ES-I3 (cell line): Measurements from ENCODE around the gene CDH23.

ENCODE experiments used
- H3K36me3 ChIP-seq: 2 replicates; pipeline ENCODE4 v1.6.1; 2013; ENCODE audit warnings: mild to moderate bottlenecking, low read length, control low read depth, moderate library complexity; ENCODE audit not compliant: insufficient read depth
- H3K4me1 ChIP-seq: 2 replicates; pipeline ENCODE4 v1.6.1; 2013; ENCODE audit warnings: mild to moderate bottlenecking, control low read depth, low read length; ENCODE audit not compliant: insufficient read depth
- H3K9ac ChIP-seq: 2 replicates; pipeline ENCODE4 v1.6.1; 2013; ENCODE audit warnings: low read depth, mild to moderate bottlenecking, low read length, moderate library complexity
- H3K9me3 ChIP-seq: 2 replicates; pipeline ENCODE4 v1.6.1; 2013; ENCODE audit warnings: mild to moderate bottlenecking, low read length, moderate library complexity; ENCODE audit not compliant: control insufficient read depth, insufficient read depth

Gene CDH23

GRCh38 chr10:71718165-71718698 lies 321.5 kb downstream of the CDH23 start:
- Histone ChIP-seq H3K4me1 (peaks cover 16% of the 10 kb centered on the region; the same call in 1 of the 2 replicates), H3K9me3 (no peaks in the 10 kb centered on the region), H3K36me3 (no peaks in the 10 kb centered on the region), H3K9ac (no peak overlapping the region)

DNA sequence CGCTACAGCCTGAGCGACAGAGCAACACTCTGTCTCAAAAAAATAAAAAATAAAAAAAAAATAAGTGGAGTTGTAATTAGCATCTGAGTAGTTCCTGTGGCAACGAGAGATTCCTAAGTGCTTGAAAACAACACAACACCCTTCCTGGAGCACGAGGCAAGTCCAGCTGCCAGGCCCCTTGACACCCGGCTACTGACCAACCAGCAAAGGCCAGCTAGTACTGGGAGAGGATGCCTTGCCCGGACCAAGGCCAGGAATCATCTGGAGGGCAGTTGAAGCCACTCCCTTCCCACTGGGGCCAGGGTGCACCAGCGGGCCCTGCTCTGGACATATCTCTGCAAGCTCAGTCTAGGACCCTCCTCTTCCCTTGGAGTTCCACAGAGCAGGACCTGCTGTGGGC lies 322.3 kb downstream of the CDH23 start:
- H3K9ac ChIP-seq = no peak overlapping the region
- no peaks in the 10 kb centered on the region for H3K36me3 ChIP-seq
- H3K9me3 ChIP-seq = no peaks in the 10 kb centered on the region
- H3K4me1 ChIP-seq = peaks cover 8% of the 10 kb centered on the region; the same call in 1 of the 2 replicates

DNA sequence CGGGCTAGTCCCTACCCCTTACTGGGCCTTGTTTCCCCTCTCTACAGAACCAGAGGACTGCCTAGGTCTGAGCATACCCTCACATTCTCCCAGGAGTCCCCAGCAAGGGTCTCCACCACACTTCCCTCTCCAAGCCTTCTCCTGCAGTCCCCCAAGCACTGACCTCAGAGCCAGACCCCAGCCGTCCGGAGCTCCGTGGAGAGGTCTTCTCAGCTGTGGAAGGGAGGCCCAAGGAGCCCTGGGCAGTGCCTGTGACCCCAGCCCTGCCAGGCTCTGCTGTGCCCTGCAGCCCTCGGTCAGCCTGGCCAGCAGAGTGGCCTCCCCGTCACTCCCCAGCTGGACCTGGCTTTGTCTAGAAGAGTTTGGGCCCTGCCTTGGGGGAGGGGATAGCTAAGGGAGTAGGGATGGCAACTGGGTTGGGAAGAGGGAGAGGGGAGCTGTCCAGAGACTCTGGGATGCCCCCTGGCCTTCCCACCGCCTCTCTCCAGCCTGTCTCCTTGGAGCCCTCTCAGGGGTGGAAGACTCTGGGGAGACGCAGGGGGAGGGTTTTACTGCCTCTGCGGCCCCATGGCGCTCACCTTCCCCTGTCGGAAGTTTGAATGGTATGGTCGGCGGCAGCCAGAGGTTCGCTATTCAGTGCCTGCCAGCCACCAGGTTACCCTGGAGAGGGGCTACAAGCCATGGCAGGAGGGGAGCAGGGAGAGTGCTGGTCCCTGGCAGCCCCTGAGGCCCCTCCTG lies 322.9 kb downstream of the CDH23 start, which contains the start of gene C10orf105:
C10orf105 (minus strand) TSS at position 315 of the 738 bp plus-strand sequence. CDS start 3,441 bp downstream, outside the sequence.
- no peak within 1 kb of the TSS for H3K9ac ChIP-seq
- H3K9me3 ChIP-seq = no peaks in the 10 kb centered on the region
- H3K36me3 ChIP-seq = no peaks in the 10 kb centered on the region
- peaks cover 6% of the 10 kb centered on the region; the same call in 1 of the 2 replicates for H3K4me1 ChIP-seq

GRCh38 chr10:71720288-71720687 lies 323.6 kb downstream of the CDH23 start:
- Histone ChIP-seq H3K9me3 (no peaks in the 10 kb centered on the region), H3K36me3 (no peaks in the 10 kb centered on the region), H3K4me1 (peaks cover 6% of the 10 kb centered on the region; the same call in 1 of the 2 replicates), H3K9ac (no peak overlapping the region)

DNA sequence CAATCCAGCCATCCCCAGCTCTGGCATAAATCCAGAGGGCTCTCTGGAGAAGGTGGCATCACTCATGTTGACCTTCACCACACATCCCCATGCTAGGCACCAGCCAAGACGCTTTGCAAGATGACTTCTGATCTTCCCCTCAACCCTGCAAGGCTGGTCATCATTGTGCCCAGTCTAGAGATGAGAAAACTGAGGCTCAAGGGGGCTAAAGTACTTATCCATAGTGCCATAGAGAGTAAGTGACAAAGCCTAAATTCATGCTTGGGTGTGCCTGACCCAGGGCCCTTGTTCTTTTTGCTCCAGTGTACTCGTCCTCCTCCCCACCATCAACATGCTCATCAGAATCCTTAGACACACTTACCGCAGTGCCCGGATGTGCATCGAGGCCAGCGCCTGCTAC lies 324.6 kb downstream of the CDH23 start:
- no peak overlapping the region for H3K9ac ChIP-seq

DNA sequence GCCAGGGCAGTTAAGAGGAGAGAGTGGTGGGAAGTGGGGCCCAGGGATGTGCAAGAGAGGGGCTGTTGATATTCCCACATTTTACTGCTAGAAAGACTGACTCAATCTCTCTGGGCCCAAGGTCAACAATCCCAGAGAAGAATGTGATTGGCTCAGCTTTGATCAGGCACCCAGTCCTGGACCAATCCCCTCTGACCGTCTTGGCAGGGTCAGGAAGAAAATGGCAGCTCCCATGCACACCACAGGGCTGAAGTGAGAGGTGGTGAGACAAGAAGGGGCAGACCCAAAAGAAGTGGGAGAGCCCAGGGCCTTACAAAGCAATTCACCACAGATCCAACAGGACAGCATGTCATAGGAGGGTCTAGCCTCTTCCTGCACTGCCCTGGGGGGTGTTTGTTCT lies 326.1 kb downstream of the CDH23 start:
- H3K4me1 ChIP-seq = peaks cover 13% of the 10 kb centered on the region; the same call in 1 of the 2 replicates
- no peaks in the 10 kb centered on the region for H3K9me3 ChIP-seq
- no peaks in the 10 kb centered on the region for H3K36me3 ChIP-seq
- H3K9ac ChIP-seq = no peak overlapping the region

More for the DNA sequence above, 324.6 kb downstream of the CDH23 start:
- H3K4me1 ChIP-seq = peaks cover 10% of the 10 kb centered on the region; the same call in 1 of the 2 replicates
- no peaks in the 10 kb centered on the region for H3K36me3 ChIP-seq
- no peaks in the 10 kb centered on the region for H3K9me3 ChIP-seq

DNA sequence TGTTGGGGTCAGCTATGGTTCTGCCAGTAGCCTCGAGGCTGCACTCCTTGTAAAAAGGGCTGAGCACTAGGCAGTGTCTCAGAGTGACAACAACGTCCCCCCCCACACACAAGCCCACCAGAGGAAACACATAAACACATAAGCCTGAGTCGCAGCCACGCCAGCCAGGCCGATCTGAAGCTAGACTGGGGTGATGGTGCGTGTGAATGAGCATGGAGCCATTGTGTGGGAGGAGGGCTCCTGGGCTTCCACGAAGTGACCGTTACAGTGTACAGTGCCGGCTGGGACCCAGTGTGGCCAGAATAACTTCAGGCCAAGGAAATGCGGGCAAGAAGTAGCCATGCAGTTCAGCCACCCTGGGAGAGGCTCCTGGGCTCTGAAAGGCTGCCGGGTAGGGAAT lies 326.6 kb downstream of the CDH23 start:
- H3K9ac ChIP-seq = no peak overlapping the region
- no peaks in the 10 kb centered on the region for H3K36me3 ChIP-seq
- no peaks in the 10 kb centered on the region for H3K9me3 ChIP-seq
- peaks cover 13% of the 10 kb centered on the region; the same call in 1 of the 2 replicates for H3K4me1 ChIP-seq

DNA sequence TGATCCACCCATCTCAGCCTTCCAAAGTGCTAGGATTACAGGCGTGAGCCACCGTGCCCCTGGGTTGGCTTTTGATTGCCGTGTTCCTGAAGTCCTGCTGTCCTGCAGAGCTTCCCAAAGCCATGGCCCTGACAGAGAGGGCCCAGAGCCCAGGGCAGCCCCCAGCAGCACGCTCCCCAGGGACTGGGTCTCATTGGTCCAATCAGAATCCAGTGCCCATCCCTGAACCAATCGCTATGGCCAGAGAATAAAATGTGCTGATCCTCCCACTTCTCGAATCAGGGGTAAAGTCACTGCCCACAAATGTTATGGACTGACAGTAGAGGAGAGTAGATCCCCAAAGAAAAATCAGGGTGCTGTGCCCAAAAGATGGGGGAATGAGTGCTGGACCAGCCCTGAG lies 327.8 kb downstream of the CDH23 start:
- Histone ChIP-seq H3K9ac (no peak overlapping the region), H3K36me3 (no peaks in the 10 kb centered on the region), H3K9me3 (no peaks in the 10 kb centered on the region), H3K4me1 (peaks cover 8% of the 10 kb centered on the region; the same call in 1 of the 2 replicates)

- Histone ChIP-seq H3K9me3 (no peaks in the 10 kb centered on the region), H3K36me3 (no peaks in the 10 kb centered on the region), H3K9ac (no peak overlapping the region), H3K4me1 (peaks cover 7% of the 10 kb centered on the region; the same call in 1 of the 2 replicates)
Observed at GRCh38 chr10:71725249-71725648, 328.5 kb downstream of the CDH23 start.

GRCh38 chr10:71725998-71726579 lies 329.4 kb downstream of the CDH23 start:
- no peak overlapping the region for H3K9ac ChIP-seq
- H3K4me1 ChIP-seq = peaks cover 7% of the 10 kb centered on the region; the same call in 1 of the 2 replicates
- no peaks in the 10 kb centered on the region for H3K36me3 ChIP-seq

GRCh38 chr10:71726580-71727104 lies 329.9 kb downstream of the CDH23 start:
- Histone ChIP-seq H3K4me1 (peaks cover 7% of the 10 kb centered on the region; the same call in 1 of the 2 replicates), H3K9me3 (no peaks in the 10 kb centered on the region), H3K36me3 (no peaks in the 10 kb centered on the region), H3K9ac (no peak overlapping the region)

More at GRCh38 chr10:71725998-71726579, 329.4 kb downstream of the CDH23 start:
- no peaks in the 10 kb centered on the region for H3K9me3 ChIP-seq

DNA sequence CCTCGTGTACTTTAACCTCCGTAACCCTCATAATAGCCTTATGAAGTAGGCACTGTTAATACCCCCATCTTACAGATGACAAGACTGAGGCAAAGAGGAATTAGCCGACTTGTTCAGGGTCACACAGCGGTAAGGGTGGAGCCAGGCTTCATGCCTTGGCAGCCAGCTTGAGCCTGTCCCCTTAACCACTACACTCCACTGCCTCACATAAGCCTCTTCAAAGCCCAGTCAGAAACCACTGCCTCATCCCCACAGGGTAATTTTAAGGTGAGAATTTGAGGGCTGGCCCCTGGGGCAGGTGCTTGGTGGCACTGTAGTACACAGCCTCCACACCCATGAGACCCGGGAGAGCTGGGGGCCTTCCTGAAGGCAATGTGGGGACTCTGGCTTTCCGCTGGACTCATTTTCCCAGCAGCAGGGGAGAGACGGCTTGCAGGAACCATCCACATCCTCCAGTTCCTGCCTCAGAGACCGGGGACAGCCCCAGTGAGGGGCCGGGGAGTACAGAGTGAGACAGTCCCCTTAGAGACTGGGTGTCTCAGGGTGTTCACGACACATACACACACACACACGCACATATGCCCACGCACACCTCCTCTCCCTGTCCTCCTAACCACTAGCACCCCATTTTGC lies 330.5 kb downstream of the CDH23 start:
- H3K36me3 ChIP-seq = no peaks in the 10 kb centered on the region
- no peaks in the 10 kb centered on the region for H3K9me3 ChIP-seq
- H3K4me1 ChIP-seq = peaks cover 7% of the 10 kb centered on the region; the same call in 1 of the 2 replicates
- H3K9ac ChIP-seq = no peak overlapping the region

- Histone ChIP-seq H3K9me3 (no peaks in the 10 kb centered on the region), H3K9ac (no peak overlapping the region), H3K36me3 (no peaks in the 10 kb centered on the region), H3K4me1 (peaks cover 7% of the 10 kb centered on the region; the same call in 1 of the 2 replicates)
Observed at GRCh38 chr10:71727738-71728737, 331.3 kb downstream of the CDH23 start.
